Measurements from ENCODE around the gene TEX29.

DNA sequence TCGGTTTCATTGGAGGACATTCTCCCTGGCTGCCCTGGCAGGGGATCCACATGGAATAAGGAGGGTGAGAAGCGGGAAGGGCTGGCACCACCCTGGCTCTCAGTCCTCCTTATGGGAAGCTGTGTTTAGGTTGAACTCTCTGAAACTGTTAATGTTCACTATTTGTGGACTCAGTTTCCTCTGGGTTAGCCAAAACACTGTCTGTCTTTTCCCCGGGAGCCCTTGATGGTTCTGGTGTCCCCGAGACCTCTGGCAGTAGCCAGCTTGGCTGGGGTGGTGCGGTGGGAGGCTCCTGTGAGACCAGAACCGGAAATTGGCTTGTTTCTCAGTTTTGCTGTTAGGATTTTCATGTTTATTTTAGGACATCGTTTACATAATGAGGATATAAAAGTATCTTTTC, 48.3 kb upstream of the TEX29 start:
- no peak for TF ChIP-seq POLR2A (IDR thresholded peaks at IDR 0.05; ENCODE audit: low read depth, low read length)
- TF ChIP-seq, protein P1, sequence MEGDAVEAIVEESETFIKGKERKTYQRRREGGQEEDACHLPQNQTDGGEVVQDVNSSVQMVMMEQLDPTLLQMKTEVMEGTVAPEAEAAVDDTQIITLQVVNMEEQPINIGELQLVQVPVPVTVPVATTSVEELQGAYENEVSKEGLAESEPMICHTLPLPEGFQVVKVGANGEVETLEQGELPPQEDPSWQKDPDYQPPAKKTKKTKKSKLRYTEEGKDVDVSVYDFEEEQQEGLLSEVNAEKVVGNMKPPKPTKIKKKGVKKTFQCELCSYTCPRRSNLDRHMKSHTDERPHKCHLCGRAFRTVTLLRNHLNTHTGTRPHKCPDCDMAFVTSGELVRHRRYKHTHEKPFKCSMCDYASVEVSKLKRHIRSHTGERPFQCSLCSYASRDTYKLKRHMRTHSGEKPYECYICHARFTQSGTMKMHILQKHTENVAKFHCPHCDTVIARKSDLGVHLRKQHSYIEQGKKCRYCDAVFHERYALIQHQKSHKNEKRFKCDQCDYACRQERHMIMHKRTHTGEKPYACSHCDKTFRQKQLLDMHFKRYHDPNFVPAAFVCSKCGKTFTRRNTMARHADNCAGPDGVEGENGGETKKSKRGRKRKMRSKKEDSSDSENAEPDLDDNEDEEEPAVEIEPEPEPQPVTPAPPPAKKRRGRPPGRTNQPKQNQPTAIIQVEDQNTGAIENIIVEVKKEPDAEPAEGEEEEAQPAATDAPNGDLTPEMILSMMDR (conservative IDR thresholded peaks at IDR 0.05; ENCODE audit: low read depth, low read length): no peak
- TF ChIP-seq CEBPB (IDR thresholded peaks at IDR 0.05; ENCODE audit: low read depth, low read length): no peak
- no peak for TF ChIP-seq MXI1 (IDR thresholded peaks at IDR 0.05; ENCODE audit: borderline replicate concordance, low read depth, low read length)
- no peak for TF ChIP-seq SMC3 (IDR thresholded peaks at IDR 0.05; ENCODE audit: low read depth, low read length)
- no peak for TF ChIP-seq NFE2L2 (IDR thresholded peaks at IDR 0.05; ENCODE audit: low read depth, low read length)
- no peak for TF ChIP-seq BHLHE40 (IDR thresholded peaks at IDR 0.05; ENCODE audit: low read depth, low read length)
- no peak for TF ChIP-seq MAFK (IDR thresholded peaks at IDR 0.05; ENCODE audit: low read depth, low read length)
- TF ChIP-seq RFX5 (IDR thresholded peaks at IDR 0.05; ENCODE audit: low read depth, low read length): no peak
- no peak for TF ChIP-seq RAD21 (IDR thresholded peaks at IDR 0.05; ENCODE audit: low read length)
- TF ChIP-seq, protein P2, sequence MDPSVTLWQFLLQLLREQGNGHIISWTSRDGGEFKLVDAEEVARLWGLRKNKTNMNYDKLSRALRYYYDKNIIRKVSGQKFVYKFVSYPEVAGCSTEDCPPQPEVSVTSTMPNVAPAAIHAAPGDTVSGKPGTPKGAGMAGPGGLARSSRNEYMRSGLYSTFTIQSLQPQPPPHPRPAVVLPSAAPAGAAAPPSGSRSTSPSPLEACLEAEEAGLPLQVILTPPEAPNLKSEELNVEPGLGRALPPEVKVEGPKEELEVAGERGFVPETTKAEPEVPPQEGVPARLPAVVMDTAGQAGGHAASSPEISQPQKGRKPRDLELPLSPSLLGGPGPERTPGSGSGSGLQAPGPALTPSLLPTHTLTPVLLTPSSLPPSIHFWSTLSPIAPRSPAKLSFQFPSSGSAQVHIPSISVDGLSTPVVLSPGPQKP (IDR thresholded peaks at IDR 0.05; ENCODE audit: borderline replicate concordance, low read depth, low read length): no peak
- TF ChIP-seq RCOR1 (IDR thresholded peaks at IDR 0.05; ENCODE audit: insufficient replicate concordance, low read length): no peak

All from IMR-90 (cell line).